HL-60 (cell line): ENCODE data around the gene NPSR1.

Experiments
- DNase-seq, 2 experiments: peaks; one replicate each; pipeline ENCODE4 v3.0.0-alpha.2; 2010 to 2020; ENCODE audit warnings: low read depth in 1 of 2, low spot score in 1 of 2
- H3K27ac ChIP-seq: fragments of 250-450 bp; sonication (Bioruptor Pico); replicated peaks from 2 replicates; pipeline ENCODE4 v1.5.1; 2020; ENCODE audit warnings: mild to moderate bottlenecking, moderate library complexity
- H3K27me3 ChIP-seq: fragments of 250-450 bp; sonication (Bioruptor Pico); 2 replicates; pipeline ENCODE4 v1.5.1; 2021; ENCODE audit warnings: mild to moderate bottlenecking, moderate library complexity; ENCODE audit not compliant: insufficient read depth, poor library complexity, severe bottlenecking
- H3K4me3 ChIP-seq: replicated peaks from 2 replicates; pipeline ENCODE4 v1.5.1; 2011; ENCODE audit warnings: mild to moderate bottlenecking, control low read depth, low read length; ENCODE audit not compliant: insufficient read depth
- CTCF ChIP-seq: IDR thresholded peaks from one replicate; pipeline ENCODE4 v1.5.1; 2011; ENCODE audit warnings: low read length, control low read depth, inconsistent platforms; ENCODE audit not compliant: insufficient read depth
- GABPA ChIP-seq: IDR thresholded peaks from 2 replicates; pipeline ENCODE4 v1.6.1; 2012; ENCODE audit warnings: low read depth
- POLR2AphosphoS5 ChIP-seq: IDR thresholded peaks from 2 replicates; pipeline ENCODE4 v1.6.1; 2012; ENCODE audit warnings: low read depth
- REST ChIP-seq: IDR thresholded peaks from 2 replicates; pipeline ENCODE4 v1.6.1; 2012; ENCODE audit warnings: low read depth; ENCODE audit not compliant: insufficient replicate concordance
- SPI1 ChIP-seq: IDR thresholded peaks from 2 replicates; pipeline ENCODE4 v1.6.1; 2012; ENCODE audit warnings: low read depth, mild to moderate bottlenecking, borderline replicate concordance

NPSR1 gene

GRCh38 chr7:34837801-34838201 lies 179.8 kb downstream of the NPSR1 start:
- no peaks in the 10 kb centered on the region for H3K27me3 ChIP-seq
- H3K27ac ChIP-seq: no peak overlapping the region
- DNase-seq: no peak
- TF ChIP-seq SPI1 (no peak), CTCF (no peak), GABPA (no peak), REST (no peak), POLR2AphosphoS5 (no peak)
- H3K4me3 ChIP-seq: no peak overlapping the region

- no peak for TF ChIP-seq CTCF
- no peak for TF ChIP-seq POLR2AphosphoS5
Observed at GRCh38 chr7:34838329-34838728, 180.3 kb downstream of the NPSR1 start.

GRCh38 chr7:34839645-34840044 lies 181.6 kb downstream of the NPSR1 start:
- H3K4me3 ChIP-seq: no peak overlapping the region
- TF ChIP-seq REST (no peak), GABPA (no peak), SPI1 (no peak), POLR2AphosphoS5 (no peak), CTCF (no peak)

More at GRCh38 chr7:34838329-34838728, 180.3 kb downstream of the NPSR1 start:
- Histone ChIP-seq H3K4me3 (no peak overlapping the region), H3K27me3 (no peaks in the 10 kb centered on the region), H3K27ac (no peak overlapping the region)
- no peak for DNase-seq

GRCh38 chr7:34840176-34840785 lies 182.3 kb downstream of the NPSR1 start:
- Histone ChIP-seq H3K27me3 (no peaks in the 10 kb centered on the region), H3K27ac (no peak overlapping the region), H3K4me3 (no peak overlapping the region)
- TF ChIP-seq REST (no peak), GABPA (no peak), POLR2AphosphoS5 (no peak), CTCF (no peak), SPI1 (no peak)
- DNase-seq: no peak

More at GRCh38 chr7:34839645-34840044, 181.6 kb downstream of the NPSR1 start:
- Histone ChIP-seq H3K27me3 (no peaks in the 10 kb centered on the region), H3K27ac (no peak overlapping the region)
- no peak for DNase-seq
